HG03354 (cell line): ENCODE results near the gene NANOG.
"Not testable (repeated sequence)": the region's sequence is repeated elsewhere in the genome, so short reads cannot be mapped to it uniquely, and the experiment has no call there.

Experiments
- ATAC-seq: cut with Tn5 transposase; IDR thresholded peaks from one replicate; pipeline ENCODE4 v1.9.1; 2021; ENCODE audit warnings: mild to moderate bottlenecking; ENCODE audit not compliant: unreplicated experiment, poor library complexity, severe bottlenecking

Gene NANOG

DNA sequence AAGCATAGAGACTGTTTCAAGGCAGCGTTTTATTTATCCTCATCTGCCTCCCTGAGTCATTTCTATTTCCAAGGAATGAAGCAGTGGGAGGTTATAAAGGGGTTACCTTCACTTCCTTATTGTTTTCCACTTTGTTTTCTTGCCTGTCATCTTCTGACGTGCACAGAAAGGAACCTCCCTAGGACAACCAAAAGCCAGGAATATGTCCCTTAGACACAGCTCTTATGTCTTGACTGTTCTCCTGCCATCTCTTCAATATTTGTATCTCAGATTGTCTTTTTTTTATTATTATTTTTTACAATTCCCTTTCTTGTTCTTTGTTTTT is 58.9 kb downstream of the NANOG start:
- ATAC-seq, result not testable (repeated sequence)
